Measurements from ENCODE around the gene COL6A1. TPM values are rescaled to one million over a fixed set of nuclear protein-coding genes. Genes with fewer than 3 reads are reported as not detected.

COL6A1 gene
- total RNA-seq, 2 donors from 2014 or later, result 39.8 to 131 TPM

DNA sequence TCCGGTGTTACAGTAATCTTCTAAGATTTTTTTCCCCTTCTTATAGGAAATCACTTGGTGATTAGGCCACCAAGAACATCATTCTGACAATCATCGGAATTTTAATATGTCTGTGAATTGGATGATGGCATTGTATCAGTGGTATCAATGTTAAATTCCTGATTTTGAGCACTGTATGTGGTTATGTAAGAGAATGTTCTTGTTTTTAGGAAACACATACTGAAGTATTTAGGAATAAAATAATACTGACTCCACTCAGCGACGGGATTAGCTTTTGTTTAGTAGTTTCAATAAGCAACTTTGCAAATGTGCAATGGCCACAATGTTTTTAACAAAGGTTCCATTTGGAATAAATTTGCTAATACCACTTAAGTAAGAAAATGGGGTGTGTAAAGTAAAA lies 30.6 kb downstream of the COL6A1 start:
- intact Hi-C loops (cut with DNase I), result no loop called here
- Histone ChIP-seq H3K36me3 (no peaks in the 10 kb centered on the region), H3K9ac (ENCODE audit: low read depth in 2 of 2, low read length in 2 of 2) (no peak overlapping the region), H3K27ac (no peak overlapping the region), H3K4me3 (no peak overlapping the region), H3K4me1 (no peaks in the 10 kb centered on the region), H3K9me3 (no peaks in the 10 kb centered on the region), H3K27me3 (no peaks in the 10 kb centered on the region)
- no peak for DNase-seq
- no peak for TF ChIP-seq CTCF (IDR thresholded peaks at IDR 0.05)

DNA sequence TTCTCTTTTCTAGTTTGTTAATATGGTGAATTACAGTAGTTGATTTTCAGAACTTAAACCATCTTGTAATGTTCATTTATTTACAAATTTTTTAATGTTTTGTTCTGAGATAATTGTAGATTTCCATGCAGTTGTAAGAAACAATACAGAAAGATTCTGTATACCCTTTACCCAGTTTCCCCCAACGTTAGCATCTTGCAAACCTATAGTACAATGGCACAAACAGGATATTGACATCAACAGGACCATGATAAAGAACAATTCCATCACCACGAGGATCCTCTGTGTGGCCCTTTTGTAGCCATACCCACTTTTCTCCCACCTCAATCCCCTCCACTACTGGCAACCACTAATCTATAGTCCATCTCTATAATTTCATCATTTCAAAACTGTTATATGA lies 33.3 kb downstream of the COL6A1 start:
- H3K9me3 ChIP-seq, result no peaks in the 10 kb centered on the region
- H3K36me3 ChIP-seq, result no peaks in the 10 kb centered on the region
- DNase-seq, result no peak
- no peak overlapping the region for H3K4me3 ChIP-seq
- H3K27ac ChIP-seq, result no peak overlapping the region
- intact Hi-C loops (cut with DNase I), result no loop called here
- no peak for TF ChIP-seq CTCF (IDR thresholded peaks at IDR 0.05)
- no peaks in the 10 kb centered on the region for H3K27me3 ChIP-seq
- H3K4me1 ChIP-seq, result no peaks in the 10 kb centered on the region
- H3K9ac ChIP-seq (ENCODE audit: low read depth in 2 of 2, low read length in 2 of 2), result no peak overlapping the region

DNA sequence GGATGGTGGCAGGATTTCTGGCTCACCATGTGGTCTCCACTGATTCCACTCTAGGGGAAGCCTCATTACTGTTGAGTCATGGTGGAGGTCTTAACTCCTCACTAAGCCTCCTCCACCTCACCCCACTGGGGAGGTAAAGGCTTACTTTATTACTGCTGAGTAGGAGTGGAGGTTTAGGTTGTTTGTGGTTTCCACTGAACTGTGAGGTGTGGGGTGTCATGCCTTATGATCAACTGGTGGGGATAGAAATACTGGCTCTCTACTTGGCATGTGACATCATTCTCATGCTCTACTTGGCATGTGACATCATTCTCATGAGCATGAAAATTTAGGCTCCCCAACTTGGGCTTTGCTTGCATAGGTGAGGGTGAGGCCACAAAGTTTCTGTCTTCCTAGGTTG lies 35.6 kb downstream of the COL6A1 start:
- Histone ChIP-seq H3K36me3 (no peaks in the 10 kb centered on the region), H3K4me3 (no peak overlapping the region), H3K9me3 (no peaks in the 10 kb centered on the region), H3K4me1 (no peaks in the 10 kb centered on the region), H3K27ac (no peak overlapping the region), H3K27me3 (no peaks in the 10 kb centered on the region), H3K9ac (ENCODE audit: low read depth in 2 of 2, low read length in 2 of 2) (no peak overlapping the region)
- no peak for DNase-seq
- TF ChIP-seq CTCF (IDR thresholded peaks at IDR 0.05), result no peak
- intact Hi-C loops (cut with DNase I), result no loop called here

- TF ChIP-seq CTCF (IDR thresholded peaks at IDR 0.05), result no peak
- Histone ChIP-seq H3K4me3 (no peak overlapping the region), H3K9me3 (no peaks in the 10 kb centered on the region), H3K27ac (no peak overlapping the region), H3K4me1 (no peaks in the 10 kb centered on the region), H3K27me3 (no peaks in the 10 kb centered on the region), H3K9ac (ENCODE audit: low read depth in 2 of 2, low read length in 2 of 2) (no peak overlapping the region), H3K36me3 (no peaks in the 10 kb centered on the region)
- DNase-seq, result no peak
- intact Hi-C loops (cut with DNase I), result no loop called here
Observed at GRCh38 chr21:46017695-46018094, 36.1 kb downstream of the COL6A1 start.

GRCh38 chr21:46018615-46019014 lies 37.0 kb downstream of the COL6A1 start:
- DNase-seq, result no peak
- H3K9ac ChIP-seq (ENCODE audit: low read depth in 2 of 2, low read length in 2 of 2), result no peak overlapping the region
- H3K4me3 ChIP-seq, result no peak overlapping the region
- no peak overlapping the region for H3K27ac ChIP-seq
- H3K9me3 ChIP-seq, result no peaks in the 10 kb centered on the region
- no peaks in the 10 kb centered on the region for H3K27me3 ChIP-seq
- no peaks in the 10 kb centered on the region for H3K36me3 ChIP-seq
- intact Hi-C loops (cut with DNase I), result no loop called here
- no peak for TF ChIP-seq CTCF (IDR thresholded peaks at IDR 0.05)
- H3K4me1 ChIP-seq, result no peaks in the 10 kb centered on the region

- TF ChIP-seq CTCF (IDR thresholded peaks at IDR 0.05), result no peak
Observed at GRCh38 chr21:46020581-46020980, 39.0 kb downstream of the COL6A1 start.

More at GRCh38 chr21:46020581-46020980, 39.0 kb downstream of the COL6A1 start:
- no peaks in the 10 kb centered on the region for H3K4me1 ChIP-seq
- H3K27ac ChIP-seq, result no peak overlapping the region
- H3K9me3 ChIP-seq, result no peaks in the 10 kb centered on the region
- intact Hi-C loops (cut with DNase I), result no loop called here
- no peak overlapping the region for H3K4me3 ChIP-seq
- H3K36me3 ChIP-seq, result no peaks in the 10 kb centered on the region
- H3K9ac ChIP-seq (ENCODE audit: low read depth in 2 of 2, low read length in 2 of 2), result no peak overlapping the region
- DNase-seq, result no peak
- H3K27me3 ChIP-seq, result no peaks in the 10 kb centered on the region

All from colonic mucosa (tissue), 4 donors.